ENCODE data around the gene MVB12A.

The MVB12A gene

GRCh38 chr19:17435218-17435617 lies 15.4 kb downstream of the MVB12A start:
- DNase-seq: no peak
- in situ Hi-C loops (cut with MboI; ENCODE audit: low pct_unique_long_range_greater_than_20kb, low sequenced_read_pairs): no loop called here

DNA sequence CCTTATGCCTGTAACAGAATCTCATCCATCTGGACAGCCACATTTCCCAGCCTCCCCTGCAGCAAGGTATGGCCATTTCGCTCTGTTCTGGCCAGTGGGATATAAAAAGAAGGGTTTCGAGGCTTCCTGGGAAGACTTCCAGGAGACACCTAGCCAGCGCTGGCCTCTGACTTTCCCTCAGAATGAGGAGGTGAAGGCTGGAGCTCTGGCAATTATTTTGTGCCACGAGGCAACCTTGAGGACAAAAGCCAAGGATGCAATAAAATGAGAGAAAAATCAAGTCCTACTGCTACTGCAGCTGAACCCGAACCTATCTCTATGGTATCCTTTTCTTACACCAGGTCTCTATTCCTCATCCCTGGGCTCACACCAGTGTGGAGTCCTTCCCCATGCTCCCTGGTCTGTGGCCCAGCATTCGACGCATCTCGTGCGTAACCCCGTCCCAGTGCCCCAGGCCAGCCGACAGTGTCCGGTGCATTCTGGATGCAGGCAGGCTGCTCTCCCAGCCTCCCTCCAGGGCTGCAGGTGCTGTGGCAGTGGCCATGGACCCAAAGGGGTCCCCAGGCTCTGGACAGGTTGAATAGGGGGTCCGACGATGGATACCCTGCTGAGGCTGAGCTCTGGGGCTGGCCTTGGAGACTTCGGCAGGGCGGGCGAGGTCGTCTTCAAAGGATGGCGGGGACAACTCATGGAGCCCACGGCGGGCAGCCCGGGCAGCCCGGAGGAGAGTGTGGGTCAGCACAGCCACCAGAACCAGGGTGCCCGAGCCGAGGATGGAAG lies 16.4 kb downstream of the MVB12A start:
- DNase-seq: no peak
- in situ Hi-C loops (cut with MboI; ENCODE audit: low pct_unique_long_range_greater_than_20kb, low sequenced_read_pairs): no loop called here

DNA sequence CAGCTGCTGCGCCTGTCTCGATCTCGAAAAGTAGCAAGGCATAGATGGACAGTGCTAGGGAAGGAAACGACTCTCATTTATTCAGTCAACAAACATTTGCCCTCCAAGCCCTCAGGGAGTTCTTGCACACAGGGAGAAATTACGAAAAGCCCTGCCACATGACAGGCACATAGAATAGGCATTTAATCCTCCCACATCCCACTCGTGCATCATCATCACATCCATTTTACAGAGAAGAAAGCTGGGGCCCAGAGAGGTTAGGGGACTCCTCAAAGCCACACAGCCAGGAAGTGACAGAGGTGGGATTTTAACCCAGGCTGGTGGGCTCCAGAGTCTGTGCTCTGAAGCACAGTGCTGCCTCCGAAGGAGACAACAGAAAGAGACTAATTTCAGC lies 17.0 kb downstream of the MVB12A start:
- in situ Hi-C loops (cut with MboI; ENCODE audit: low pct_unique_long_range_greater_than_20kb, low sequenced_read_pairs): no loop called here
- DNase-seq: no peak

- in situ Hi-C loops (cut with MboI; ENCODE audit: low pct_unique_long_range_greater_than_20kb, low sequenced_read_pairs): no loop called here
- DNase-seq: peak; percentile 76
Observed at GRCh38 chr19:17441241-17442021, 21.6 kb downstream of the MVB12A start.

GRCh38 chr19:17445526-17446165 lies 25.8 kb downstream of the MVB12A start:
- DNase-seq: no peak
- in situ Hi-C loops (cut with MboI; ENCODE audit: low pct_unique_long_range_greater_than_20kb, low sequenced_read_pairs): no loop called here

DNA sequence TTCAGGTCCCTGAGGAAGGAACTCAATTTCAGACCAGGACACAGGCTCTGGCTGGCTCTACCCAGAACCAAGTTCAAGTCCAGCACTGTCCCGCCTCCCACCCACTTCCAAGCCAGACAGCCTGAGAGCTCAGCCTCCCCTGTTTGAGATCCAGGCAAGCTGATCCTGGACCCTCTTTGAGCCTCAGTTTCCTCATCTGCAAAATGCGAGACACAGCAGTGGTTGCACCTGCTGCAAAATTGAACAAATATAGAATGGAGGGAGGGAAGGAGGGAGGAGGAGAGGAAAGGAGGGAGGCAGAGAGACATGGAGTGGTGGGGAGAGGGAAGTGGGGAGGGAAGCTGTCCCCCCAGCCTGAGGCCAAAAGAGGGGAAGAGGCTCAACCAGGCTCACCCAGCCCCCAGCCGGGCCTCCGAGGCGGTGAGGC lies 27.9 kb downstream of the MVB12A start:
- in situ Hi-C loops (cut with MboI; ENCODE audit: low pct_unique_long_range_greater_than_20kb, low sequenced_read_pairs): no loop called here
- peak; percentile 43 for DNase-seq

GRCh38 chr19:17448131-17448967 lies 28.5 kb downstream of the MVB12A start, which contains the start of gene TMEM221:
Gene TMEM221 (minus strand): TSS chr19:17448668. CDS start chr19:17448462, 206 bp downstream.
- in situ Hi-C loops (cut with MboI; ENCODE audit: low pct_unique_long_range_greater_than_20kb, low sequenced_read_pairs): no loop called here
- DNase-seq: peak; percentile 68

DNA sequence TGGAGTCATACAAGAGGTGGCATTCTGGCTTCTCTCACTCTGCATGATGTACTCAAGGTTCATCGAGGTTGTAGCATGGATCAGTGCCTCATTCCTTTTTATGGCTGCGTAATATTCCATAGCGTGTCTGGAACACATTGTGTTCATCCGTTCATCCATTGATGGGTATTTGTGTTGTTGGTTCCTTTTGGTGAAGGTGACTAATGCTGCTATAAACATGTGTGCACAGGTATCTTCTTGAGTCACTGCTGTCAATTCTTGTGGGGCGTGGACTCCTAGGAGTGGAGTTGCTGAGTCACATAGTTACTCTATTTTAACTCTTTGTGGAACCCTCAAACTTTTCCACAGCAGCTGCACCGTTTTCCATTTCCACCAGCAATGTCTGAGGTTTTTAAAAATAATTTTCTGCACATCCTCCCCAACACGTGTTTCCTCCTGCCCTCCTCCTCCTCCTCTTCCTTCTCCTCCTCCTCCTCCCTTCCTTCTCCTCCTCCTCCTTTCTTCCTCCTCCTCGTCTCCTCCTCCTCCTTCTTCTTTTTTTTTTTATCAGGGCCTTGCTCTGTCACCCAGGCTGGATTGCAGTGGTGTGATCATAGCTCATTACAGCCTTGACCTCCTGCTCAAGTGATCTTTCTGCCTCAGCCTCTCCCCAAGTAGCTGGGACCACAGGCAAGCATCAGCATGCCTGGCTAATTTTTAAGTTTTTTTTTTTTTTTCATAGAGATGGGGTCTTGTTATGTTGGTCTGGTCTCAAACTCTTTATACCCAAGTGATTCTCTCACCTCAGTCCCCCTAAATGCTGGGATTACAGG lies 30.6 kb downstream of the MVB12A start:
- peak; percentile 86 for DNase-seq
- in situ Hi-C loops (cut with MboI; ENCODE audit: low pct_unique_long_range_greater_than_20kb, low sequenced_read_pairs): no loop called here

GRCh38 chr19:17451820-17452219 lies 32.0 kb downstream of the MVB12A start:
- in situ Hi-C loops (cut with MboI; ENCODE audit: low pct_unique_long_range_greater_than_20kb, low sequenced_read_pairs): no loop called here
- no peak for DNase-seq

GRCh38 chr19:17454576-17455071 lies 34.8 kb downstream of the MVB12A start:
- in situ Hi-C loops (cut with MboI; ENCODE audit: low pct_unique_long_range_greater_than_20kb, low sequenced_read_pairs): no loop called here
- DNase-seq: no peak

GRCh38 chr19:17455308-17456123 lies 35.7 kb downstream of the MVB12A start:
- no peak for DNase-seq
- in situ Hi-C loops (cut with MboI; ENCODE audit: low pct_unique_long_range_greater_than_20kb, low sequenced_read_pairs): no loop called here

- in situ Hi-C loops (cut with MboI; ENCODE audit: low pct_unique_long_range_greater_than_20kb, low sequenced_read_pairs): no loop called here
- no peak for DNase-seq
Observed at GRCh38 chr19:17456127-17456526, 36.3 kb downstream of the MVB12A start.

DNA sequence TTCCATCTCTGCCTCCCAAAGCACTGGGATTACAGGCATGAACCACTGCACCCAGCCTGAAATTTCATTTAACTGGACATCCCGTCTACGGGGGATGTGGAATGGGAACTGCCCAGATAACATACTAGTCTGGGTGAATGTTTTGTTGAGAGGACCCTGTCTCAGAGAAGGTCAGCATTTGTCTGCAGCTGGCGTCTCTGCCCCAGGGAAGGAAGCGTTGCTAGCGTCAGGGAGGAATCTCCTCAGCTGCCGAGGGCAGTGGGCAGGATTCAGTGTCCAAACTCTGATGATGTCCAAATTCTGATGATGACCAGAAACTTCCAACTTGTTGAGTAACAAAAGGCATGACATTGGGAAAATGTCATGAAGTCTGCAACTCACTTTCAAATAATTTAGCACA lies 37.8 kb downstream of the MVB12A start:
- in situ Hi-C loops (cut with MboI; ENCODE audit: low pct_unique_long_range_greater_than_20kb, low sequenced_read_pairs): no loop called here
- DNase-seq: no peak

DNA sequence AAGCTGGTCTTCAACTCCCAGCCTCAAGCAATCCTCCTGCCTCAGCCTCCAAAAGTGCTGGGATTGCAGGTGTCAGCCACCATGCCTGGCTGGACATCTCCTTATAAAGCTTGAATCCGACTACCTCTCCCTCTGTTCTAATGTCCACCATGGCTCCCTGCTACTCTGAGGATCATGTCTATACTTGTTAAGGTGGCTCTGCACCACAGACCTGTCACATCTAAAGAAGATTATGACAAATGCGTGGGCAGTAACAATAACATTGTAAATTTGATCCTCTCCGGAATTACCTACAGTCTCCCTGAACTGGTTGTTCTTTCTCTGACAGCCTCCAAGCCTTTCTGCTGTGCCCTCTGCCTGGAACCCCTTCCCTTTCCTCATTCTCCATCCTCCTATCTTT lies 39.1 kb downstream of the MVB12A start:
- in situ Hi-C loops (cut with MboI; ENCODE audit: low pct_unique_long_range_greater_than_20kb, low sequenced_read_pairs): no loop called here

GRCh38 chr19:17460372-17461230 lies 40.8 kb downstream of the MVB12A start, which contains the start of gene NXNL1:
Gene NXNL1 (minus strand): TSS chr19:17460926. CDS start chr19:17460869, 57 bp downstream.
- no peak for DNase-seq
- in situ Hi-C loops (cut with MboI; ENCODE audit: low pct_unique_long_range_greater_than_20kb, low sequenced_read_pairs): no loop called here

More for the DNA sequence above, 39.1 kb downstream of the MVB12A start:
- no peak for DNase-seq

DNA sequence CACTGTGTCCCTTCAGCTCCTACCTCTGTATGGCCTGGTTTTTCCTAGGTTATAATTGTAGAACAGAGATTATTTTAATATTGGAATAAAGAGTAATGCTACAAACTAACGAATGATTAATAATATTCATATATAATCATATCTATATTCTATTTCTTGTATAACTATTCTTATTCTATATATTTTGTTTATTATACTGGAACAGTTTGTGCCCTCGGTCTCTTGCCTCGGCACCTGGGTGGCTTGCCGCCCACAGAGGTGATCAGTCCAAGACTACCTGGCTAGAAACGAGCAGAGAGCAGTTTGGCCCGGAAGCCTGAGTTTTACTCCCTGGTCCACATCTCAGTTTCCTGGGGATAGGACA lies 46.6 kb downstream of the MVB12A start:
- DNase-seq: no peak
- in situ Hi-C loops (cut with MboI; ENCODE audit: low pct_unique_long_range_greater_than_20kb, low sequenced_read_pairs): no loop called here
